Measurements from ENCODE around the gene ZNF582.

The ZNF582 gene

DNA sequence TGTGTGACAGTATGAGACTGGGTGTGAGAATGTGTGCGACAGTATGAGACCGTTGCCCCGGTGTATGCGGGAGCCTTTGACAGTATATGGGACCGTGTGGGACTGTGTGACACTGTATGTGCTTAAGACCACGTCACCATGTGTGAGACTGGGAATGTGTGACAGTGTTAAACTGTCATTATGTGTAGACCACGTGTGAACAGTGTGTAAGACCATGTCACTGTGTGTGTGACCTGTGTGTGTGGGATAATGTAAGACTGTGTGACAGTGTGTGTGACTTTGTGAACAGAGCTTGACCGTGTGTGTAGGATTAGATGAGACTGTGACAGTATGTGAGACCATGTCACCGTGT, 11.3 kb upstream of the ZNF582 start:
- H3K9me3 ChIP-seq = no peaks in the 10 kb centered on the region
- DNase-seq = no peak
- H3K4me1 ChIP-seq = no peaks in the 10 kb centered on the region
- TF ChIP-seq, protein P1, sequence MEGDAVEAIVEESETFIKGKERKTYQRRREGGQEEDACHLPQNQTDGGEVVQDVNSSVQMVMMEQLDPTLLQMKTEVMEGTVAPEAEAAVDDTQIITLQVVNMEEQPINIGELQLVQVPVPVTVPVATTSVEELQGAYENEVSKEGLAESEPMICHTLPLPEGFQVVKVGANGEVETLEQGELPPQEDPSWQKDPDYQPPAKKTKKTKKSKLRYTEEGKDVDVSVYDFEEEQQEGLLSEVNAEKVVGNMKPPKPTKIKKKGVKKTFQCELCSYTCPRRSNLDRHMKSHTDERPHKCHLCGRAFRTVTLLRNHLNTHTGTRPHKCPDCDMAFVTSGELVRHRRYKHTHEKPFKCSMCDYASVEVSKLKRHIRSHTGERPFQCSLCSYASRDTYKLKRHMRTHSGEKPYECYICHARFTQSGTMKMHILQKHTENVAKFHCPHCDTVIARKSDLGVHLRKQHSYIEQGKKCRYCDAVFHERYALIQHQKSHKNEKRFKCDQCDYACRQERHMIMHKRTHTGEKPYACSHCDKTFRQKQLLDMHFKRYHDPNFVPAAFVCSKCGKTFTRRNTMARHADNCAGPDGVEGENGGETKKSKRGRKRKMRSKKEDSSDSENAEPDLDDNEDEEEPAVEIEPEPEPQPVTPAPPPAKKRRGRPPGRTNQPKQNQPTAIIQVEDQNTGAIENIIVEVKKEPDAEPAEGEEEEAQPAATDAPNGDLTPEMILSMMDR (IDR thresholded peaks at IDR 0.05; ENCODE audit: low read depth, low read length) = no peak
- no peaks in the 10 kb centered on the region for H3K27me3 ChIP-seq
- H3K36me3 ChIP-seq = peaks cover 16% of the 10 kb centered on the region
- H3K4me3 ChIP-seq (ENCODE audit: low read depth, low read length) = peak overlapping the region; percentile 72

DNA sequence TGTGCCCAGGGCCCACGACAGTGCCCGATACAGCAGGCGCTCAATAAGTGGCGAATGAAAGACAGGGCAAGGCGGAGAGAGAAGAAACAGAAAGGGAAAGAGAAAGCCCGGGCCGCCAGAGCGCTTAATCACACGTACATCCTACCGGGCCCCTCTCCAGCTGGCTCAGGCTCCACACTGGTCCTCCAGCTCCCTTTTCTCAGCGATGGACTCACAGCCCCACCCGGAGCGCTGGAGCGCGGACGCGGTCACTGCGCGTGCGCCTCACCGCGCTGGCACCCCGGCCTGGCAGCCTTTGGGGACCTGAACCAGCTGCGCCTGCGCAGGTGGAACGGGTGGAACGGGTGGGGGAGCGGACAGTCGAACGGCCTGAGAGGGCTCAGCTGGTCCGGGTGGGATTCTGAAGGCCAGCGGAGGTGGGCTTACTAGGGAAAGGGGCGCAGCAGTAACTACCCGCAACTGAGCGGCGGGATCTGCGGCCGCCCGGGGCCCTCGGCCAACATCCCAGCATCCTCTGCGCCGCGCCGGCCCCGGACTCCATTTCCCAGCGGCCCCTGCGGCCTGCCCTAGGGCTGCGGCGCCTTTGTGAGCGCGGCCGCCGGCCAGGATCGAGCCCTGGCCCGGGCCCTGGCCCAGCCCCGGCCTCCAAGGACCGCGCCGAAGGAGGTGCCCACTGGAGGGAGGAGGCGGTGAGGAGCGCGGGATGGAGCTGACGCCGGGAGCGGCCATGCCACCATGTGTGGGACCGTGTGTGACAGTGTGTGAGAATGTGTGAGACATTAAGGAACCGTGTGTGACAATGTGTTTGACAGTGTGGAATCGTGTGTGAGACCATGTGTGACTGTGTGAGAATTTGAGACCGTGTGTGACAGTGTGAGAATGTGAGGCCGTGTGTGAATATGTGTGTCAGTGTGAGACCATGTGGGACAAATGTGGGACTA, 10.7 kb upstream of the ZNF582 start, which contains the start of gene ZNF583:
TSS of gene ZNF583 (plus strand) at position 569 of the 941 bp plus-strand sequence. CDS start 2,783 bp downstream, outside the sequence.
- peak; percentile 93 for DNase-seq
- no peaks in the 10 kb centered on the region for H3K4me1 ChIP-seq
- peak within 1 kb of the TSS; percentile 72 for H3K4me3 ChIP-seq (ENCODE audit: low read depth, low read length)
- TF ChIP-seq, protein P1 (IDR thresholded peaks at IDR 0.05; ENCODE audit: low read depth, low read length) = no peak
- H3K27me3 ChIP-seq = no peaks in the 10 kb centered on the region
- H3K36me3 ChIP-seq = peaks cover 11% of the 10 kb centered on the region
- no peaks in the 10 kb centered on the region for H3K9me3 ChIP-seq

DNA sequence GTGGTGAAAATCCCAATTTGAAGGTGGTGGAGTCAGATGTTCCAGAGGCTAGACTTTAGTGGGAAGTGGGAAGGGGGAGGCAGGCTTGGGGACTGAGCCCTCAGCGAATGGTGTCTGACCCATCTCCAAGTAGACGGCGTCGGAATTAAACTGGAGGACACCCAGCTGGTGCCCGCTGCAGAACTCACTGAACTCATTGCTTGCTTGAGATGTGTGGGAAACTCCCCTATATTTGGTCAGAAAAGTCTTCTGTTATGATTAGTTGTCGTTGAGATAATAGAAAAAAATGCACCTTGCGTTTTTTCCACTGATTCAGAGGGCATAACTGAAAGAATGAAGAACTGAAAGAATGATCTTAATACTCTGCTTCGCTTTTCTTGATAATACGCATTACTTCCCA, 9.9 kb upstream of the ZNF582 start:
- TF ChIP-seq, protein P1 (IDR thresholded peaks at IDR 0.05; ENCODE audit: low read depth, low read length) = no peak
- Histone ChIP-seq H3K27me3 (no peaks in the 10 kb centered on the region), H3K4me3 (ENCODE audit: low read depth, low read length) (peak overlapping the region; percentile 72), H3K9me3 (no peaks in the 10 kb centered on the region), H3K4me1 (no peaks in the 10 kb centered on the region), H3K36me3 (peaks cover 5% of the 10 kb centered on the region; the same call in 1 of the 2 replicates)
- DNase-seq = no peak

DNA sequence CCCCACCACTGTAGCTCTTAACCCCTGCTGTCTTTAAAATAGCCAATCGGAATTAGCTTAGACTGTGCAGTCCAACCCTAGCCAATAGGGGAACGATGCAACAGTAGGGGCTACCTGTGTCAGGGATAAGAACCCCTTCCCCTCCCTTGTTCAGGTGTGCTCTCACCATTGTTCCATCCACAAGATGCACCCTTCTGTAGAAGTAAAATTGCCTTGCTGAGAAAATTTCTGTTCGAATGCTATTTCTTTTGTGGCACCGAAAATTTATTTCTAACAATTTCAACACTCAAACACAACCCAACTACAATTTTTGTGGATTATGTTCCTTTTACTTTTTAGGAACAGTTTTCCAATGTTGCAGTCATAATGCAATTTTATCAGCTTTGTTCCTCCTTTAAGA, 7.2 kb upstream of the ZNF582 start:
- TF ChIP-seq, protein P1 (IDR thresholded peaks at IDR 0.05; ENCODE audit: low read depth, low read length) = no peak
- Histone ChIP-seq H3K9me3 (no peaks in the 10 kb centered on the region), H3K36me3 (no peaks in the 10 kb centered on the region; the same call in 1 of the 2 replicates), H3K4me3 (ENCODE audit: low read depth, low read length) (no peak overlapping the region), H3K4me1 (no peaks in the 10 kb centered on the region), H3K27me3 (no peaks in the 10 kb centered on the region)
- DNase-seq = no peak

DNA sequence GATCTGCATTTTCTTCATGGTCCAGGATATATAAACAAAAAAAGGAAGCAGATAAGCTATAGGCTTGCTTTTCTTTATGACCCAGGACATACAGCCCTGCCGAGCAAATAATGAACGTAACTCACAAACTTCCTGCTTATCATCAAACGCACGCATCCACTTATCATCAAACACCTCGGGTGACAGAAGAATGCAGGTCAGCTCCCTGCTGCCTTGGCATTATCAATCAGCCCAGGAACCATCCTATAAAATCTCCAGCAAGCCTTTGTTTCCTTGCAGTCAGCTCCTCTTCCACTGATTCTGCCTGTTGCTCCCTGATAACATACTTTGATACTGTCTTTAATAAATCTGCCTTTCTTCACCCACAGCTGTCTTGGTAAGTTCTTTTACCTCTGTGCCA, 5.5 kb upstream of the ZNF582 start:
- DNase-seq = no peak
- TF ChIP-seq, protein P1 (IDR thresholded peaks at IDR 0.05; ENCODE audit: low read depth, low read length) = no peak
- H3K4me1 ChIP-seq = no peaks in the 10 kb centered on the region
- no peaks in the 10 kb centered on the region for H3K27me3 ChIP-seq
- no peaks in the 10 kb centered on the region; the same call in 1 of the 2 replicates for H3K36me3 ChIP-seq
- H3K4me3 ChIP-seq (ENCODE audit: low read depth, low read length) = no peak overlapping the region
- no peaks in the 10 kb centered on the region; the same call in 1 of the 2 replicates for H3K9me3 ChIP-seq
